HEK293T (cell line): Measurements from ENCODE around the gene RAD51B.

Experiments
- ARNT ChIP-seq: fragments of 450-650 bp; IDR thresholded peaks from 2 replicates; pipeline ENCODE4 v1.6.1; 2017; ENCODE audit warnings: mild to moderate bottlenecking
- BHLHE40 ChIP-seq: fragments of 450-650 bp; IDR thresholded peaks from 2 replicates; pipeline ENCODE4 v1.6.1; 2016; ENCODE audit warnings: mild to moderate bottlenecking, moderate library complexity, borderline replicate concordance
- FOXK2 ChIP-seq: fragments of 450-650 bp; IDR thresholded peaks from 2 replicates; pipeline ENCODE4 v1.6.1; 2016; ENCODE audit warnings: mild to moderate bottlenecking
- HDGF ChIP-seq: fragments of 450-650 bp; IDR thresholded peaks from 2 replicates; pipeline ENCODE4 v1.6.1; 2017; ENCODE audit warnings: antibody characterized with exemption, borderline replicate concordance
- PKNOX1 ChIP-seq: fragments of 450-650 bp; IDR thresholded peaks from 2 replicates; pipeline ENCODE4 v1.6.1; 2016
- SP1 ChIP-seq: fragments of 450-650 bp; IDR thresholded peaks from 2 replicates; pipeline ENCODE4 v1.6.1; 2017

- TF ChIP-seq HDGF (no peak), BHLHE40 (no peak), FOXK2 (no peak), ARNT (no peak), PKNOX1 (no peak), SP1 (no peak)
These were observed 570.4 kb downstream of the RAD51B start for GRCh38 chr14:68389943-68390342.
